Esophagus muscularis mucosa (tissue), 4 donors: ENCODE results near the gene MYO1B. TPM values are rescaled to one million over a fixed set of nuclear protein-coding genes. Genes with fewer than 3 reads are reported as not detected.
A peak's percentile ranks its signal among the peaks of the same experiment; 100 is the strongest.

Experiments
- DNase-seq: peaks from one replicate; pipeline ENCODE4 v3.0.0-alpha.2; 2017; ENCODE audit errors: extremely low spot score
- H3K27ac ChIP-seq, 4 donors: fragments of 200-600 bp; sonication (generic); replicated peaks in 1 of 4; 1 replicate in 3 of 4; 2 replicates in 1 of 4; pipeline ENCODE4 v1.5.1; 2016 to 2019; ENCODE audit warnings: mild to moderate bottlenecking in 1 of 4
- H3K27me3 ChIP-seq, 4 donors: fragments of 200-600 bp; sonication (generic); one replicate each; pipeline versions ENCODE4 v1.5.1 to v1.6.0; 2016 to 2019
- H3K36me3 ChIP-seq, 4 donors: fragments of 200-600 bp; sonication (generic); one replicate each; pipeline ENCODE4 v1.5.1; 2016 to 2019
- H3K4me1 ChIP-seq, 4 donors: fragments of 200-600 bp; sonication (generic); one replicate each; pipeline ENCODE4 v1.5.1; 2016 to 2019
- H3K4me3 ChIP-seq, 4 donors: fragments of 200-600 bp; sonication (generic); 1 replicate in 2 of 4; 2 replicates in 2 of 4; pipeline ENCODE4 v1.5.1; 2016 to 2019; ENCODE audit warnings: mild to moderate bottlenecking in 4 of 4, moderate library complexity in 1 of 4
- H3K9me3 ChIP-seq, 4 donors: fragments of 200-600 bp; sonication (generic); 1 replicate in 3 of 4; 2 replicates in 1 of 4; pipeline ENCODE4 v1.5.1; 2016 to 2019
- CTCF ChIP-seq, 3 experiments: fragments of 200-600 bp in 2 of 3; fragments of 450-650 bp in 1 of 3; sonication (generic) in 2 of 3; IDR thresholded peaks; one replicate each; pipeline ENCODE4 v1.5.1; 2017 to 2019; ENCODE audit warnings: antibody characterized with exemption in 3 of 3, mild to moderate bottlenecking in 2 of 3, moderate library complexity in 1 of 3
- EP300 ChIP-seq: sonication (generic); formaldehyde crosslinking; IDR thresholded peaks from one replicate; pipeline ENCODE4 v1.6.1; 2017; ENCODE audit warnings: antibody characterized with exemption
- POLR2A ChIP-seq: fragments of 450-650 bp; IDR thresholded peaks from one replicate; pipeline ENCODE4 v1.6.1; 2017; ENCODE audit warnings: antibody characterized with exemption, moderate library complexity, mild to moderate bottlenecking, low read depth
- POLR2AphosphoS5 ChIP-seq, 2 donors: sonication (generic); formaldehyde crosslinking; IDR thresholded peaks; one replicate each; pipeline ENCODE4 v1.6.1; 2017; ENCODE audit warnings: antibody characterized with exemption in 2 of 2
- WGBS: methylation state at CpG from one replicate; pipeline ENCODE4 v1.1.5; 2018; 5-methylcytosine and 5-hydroxymethylcytosine counted together
- intact Hi-C: fragments of 100-400 bp; cut with DNase I; formaldehyde crosslinking; loops from one replicate; pipeline ENCODE4 v1.15.1; 2023
- total RNA-seq, 4 donors: library from RNA; depleted of rRNA; stranded (reverse); fragments of >200 nt; gene quantifications; one replicate each; pipeline versions ENCODE4 v1.1.0 to v1.2.1, GENCODE V29; 2016

The MYO1B gene
- total RNA-seq, 4 donors from 2014 or later: 14.8 to 17.3 (median 15.9) TPM

- peaks cover 9 to 13% (median 12%) of the 10 kb centered on the region in 4 donors for H3K4me1 ChIP-seq
- WGBS: 83% methylated on average over 9 of the region's 9 CpGs
- H3K36me3 ChIP-seq: peaks cover 0 to 2% (median 0%) of the 10 kb centered on the region in 4 donors
- no peaks in the 10 kb centered on the region for H3K9me3 ChIP-seq
- H3K27ac ChIP-seq: no peak overlapping the region
- TF ChIP-seq POLR2A: no peak
- TF ChIP-seq POLR2AphosphoS5 (IDR thresholded peaks at IDR 0.05): no peak
- no peak for TF ChIP-seq EP300
- TF ChIP-seq CTCF (IDR thresholded peaks at IDR 0.05): no peak
- intact Hi-C loops: no loop called here
- H3K4me3 ChIP-seq: no peak overlapping the region
- peak; percentile 77 for DNase-seq
- H3K27me3 ChIP-seq: no peaks in the 10 kb centered on the region
These were observed 80.6 kb downstream of the MYO1B start for GRCh38 chr2:191325651-191326365.

GRCh38 chr2:191327484-191327883, 82.3 kb downstream of the MYO1B start:
- intact Hi-C loops: no loop called here
- Histone ChIP-seq H3K4me1 (peaks cover 0 to 7% (median 2%) of the 10 kb centered on the region in 4 donors), H3K9me3 (no peaks in the 10 kb centered on the region), H3K27ac (no peak overlapping the region), H3K27me3 (no peaks in the 10 kb centered on the region), H3K36me3 (peaks cover 0 to 11% (median 0%) of the 10 kb centered on the region in 4 donors), H3K4me3 (no peak overlapping the region)
- DNase-seq: no peak
- 93% methylated on average over 1 of the region's 1 CpG for WGBS
- TF ChIP-seq POLR2AphosphoS5 (IDR thresholded peaks at IDR 0.05) (no peak), CTCF (IDR thresholded peaks at IDR 0.05) (no peak), EP300 (no peak), POLR2A (no peak)

GRCh38 chr2:191328150-191328809, 83.1 kb downstream of the MYO1B start:
- intact Hi-C loops: no loop called here
- peaks cover 0 to under 1% (median 0%) of the 10 kb centered on the region in 4 donors for H3K4me1 ChIP-seq
- H3K27me3 ChIP-seq: no peaks in the 10 kb centered on the region
- H3K4me3 ChIP-seq: no peak overlapping the region
- DNase-seq: no peak
- H3K9me3 ChIP-seq: no peaks in the 10 kb centered on the region
- peaks cover 0 to 11% (median 0%) of the 10 kb centered on the region in 4 donors for H3K36me3 ChIP-seq
- no peak for TF ChIP-seq POLR2A
- no peak for TF ChIP-seq CTCF (IDR thresholded peaks at IDR 0.05)
- no peak for TF ChIP-seq POLR2AphosphoS5 (IDR thresholded peaks at IDR 0.05)
- TF ChIP-seq EP300: no peak
- WGBS: over 99% methylated on average over 6 of the region's 6 CpGs
- no peak overlapping the region for H3K27ac ChIP-seq

GRCh38 chr2:191329841-191330240, 84.6 kb downstream of the MYO1B start:
- H3K27ac ChIP-seq: no peak overlapping the region
- no peak overlapping the region for H3K4me3 ChIP-seq
- no peaks in the 10 kb centered on the region for H3K9me3 ChIP-seq
- intact Hi-C loops: no loop called here
- H3K36me3 ChIP-seq: peaks cover 0 to 11% (median 0%) of the 10 kb centered on the region in 4 donors
- H3K4me1 ChIP-seq: peaks cover 0 to 6% (median 3%) of the 10 kb centered on the region in 4 donors
- no peak for TF ChIP-seq CTCF (IDR thresholded peaks at IDR 0.05)
- TF ChIP-seq EP300: no peak
- WGBS: 89% methylated on average over 2 of the region's 3 CpGs
- DNase-seq: no peak
- no peaks in the 10 kb centered on the region for H3K27me3 ChIP-seq
